A673 (cell line): ENCODE data around the gene RHBDF2. TPM values are rescaled to one million over a fixed set of nuclear protein-coding genes. Genes with fewer than 3 reads are reported as not detected.

Experiments used
- BruUV-seq: library from RNA; stranded (reverse); fragments of 400-500 nt; replicated peaks from 2 replicates; lab custom pipeline; 2021; lab: Mats Ljungman, UMichigan
- CTCF ChIA-PET: fragments of 300-600 bp; sonication (Branson Sonifier 250); formaldehyde crosslinking; loops from one replicate; lab custom pipeline; 2022; ENCODE audit warnings: antibody characterized with exemption; lab: Charles Lee
- POLR2A ChIA-PET: fragments of 300-600 bp; sonication (Branson Sonifier 250); formaldehyde crosslinking; loops from one replicate; lab custom pipeline; 2022; ENCODE audit warnings: antibody characterized with exemption; ENCODE audit not compliant: low non-redundant PET; lab: Charles Lee
- DNase-seq: peaks from one replicate; pipeline ENCODE4 v3.0.0-alpha.2; 2015; ENCODE audit warnings: low spot score
- H3K27ac ChIP-seq: fragments of 200-600 bp; sonication (generic); 2 replicates; pipeline ENCODE4 v1.5.1; 2016; ENCODE audit warnings: mixed run types, low read depth, mild to moderate bottlenecking, mixed read lengths, antibody characterized with exemption, low read length; ENCODE audit not compliant: poor library complexity, severe bottlenecking
- H3K27me3 ChIP-seq: fragments of 200-600 bp; sonication (generic); replicated peaks from 2 replicates; pipeline ENCODE4 v1.6.1; 2017; ENCODE audit warnings: mixed run types, low read depth, mild to moderate bottlenecking, mixed read lengths, antibody characterized with exemption, low read length; ENCODE audit not compliant: insufficient read depth, poor library complexity
- H3K36me3 ChIP-seq: fragments of 200-600 bp; sonication (generic); 2 replicates; pipeline ENCODE4 v1.6.1; 2016; ENCODE audit warnings: mixed run types, mild to moderate bottlenecking, mixed read lengths, antibody characterized with exemption, low read length; ENCODE audit not compliant: insufficient read depth, poor library complexity, severe bottlenecking
- H3K4me1 ChIP-seq: fragments of 200-600 bp; sonication (generic); 2 replicates; pipeline ENCODE4 v1.6.1; 2017; ENCODE audit warnings: mixed run types, mild to moderate bottlenecking, mixed read lengths, antibody characterized with exemption, low read length; ENCODE audit not compliant: insufficient read depth, poor library complexity, severe bottlenecking
- H3K4me3 ChIP-seq: fragments of 200-600 bp; sonication (generic); 2 replicates; pipeline ENCODE4 v1.5.1; 2016; ENCODE audit warnings: low read depth, mixed run types, mild to moderate bottlenecking, mixed read lengths, low read length; ENCODE audit not compliant: poor library complexity, severe bottlenecking
- H3K9me3 ChIP-seq: fragments of 200-600 bp; sonication (generic); 2 replicates; pipeline ENCODE4 v1.6.1; 2016; ENCODE audit warnings: mixed run types, low read depth, mild to moderate bottlenecking, mixed read lengths, antibody characterized with exemption, low read length; ENCODE audit not compliant: poor library complexity, severe bottlenecking
- CTCF ChIP-seq: fragments of 300-800, 200-600 bp; sonication (generic); conservative IDR thresholded peaks from 2 replicates; pipeline ENCODE4 v1.5.1; 2017; ENCODE audit warnings: low read depth, mild to moderate bottlenecking, antibody characterized with exemption, low read length, moderate library complexity, mixed read lengths
- EZH2 ChIP-seq: fragments of 200-600 bp; sonication (generic); IDR thresholded peaks from 2 replicates; pipeline ENCODE4 v1.6.1; 2017; ENCODE audit warnings: borderline replicate concordance, low read depth, mild to moderate bottlenecking, mixed read lengths, antibody characterized with exemption, low read length; ENCODE audit not compliant: poor library complexity, severe bottlenecking
- intact Hi-C: fragments of 100-400 bp; cut with micrococcal nuclease; formaldehyde crosslinking; loops from one replicate; pipeline ENCODE4 v1.10.0; 2022; ENCODE audit not compliant: unreplicated experiment
- total RNA-seq: library from RNA; stranded (reverse); gene quantifications from 2 replicates; pipeline ENCODE4 v1.2.3, GENCODE V29; 2021

RHBDF2 gene
- total RNA-seq, 1 experiment from 2014 or later: 20.4 TPM

- H3K36me3 ChIP-seq: no peaks in the 10 kb centered on the region
- H3K4me1 ChIP-seq: peaks cover 43% of the 10 kb centered on the region
- H3K9me3 ChIP-seq: no peaks in the 10 kb centered on the region
- ChIA-PET CTCF (no interaction called here), POLR2A (interaction anchor here (0.7 kb wide), 1 partner anchor 1547 kb away, joined by 3 read pairs; no protein-coding TSS in a partner anchor)
- no peak overlapping the region for H3K4me3 ChIP-seq
- TF ChIP-seq EZH2 (no peak), CTCF (no peak)
- no TSS peak for BruUV-seq
- no peaks in the 10 kb centered on the region for H3K27me3 ChIP-seq
- intact Hi-C loops: no loop called here
- DNase-seq: no peak
- no peak overlapping the region for H3K27ac ChIP-seq
Measured at GRCh38 chr17:76493505-76494167, 7.6 kb downstream of the RHBDF2 start.

GRCh38 chr17:76492989-76493501 is 8.2 kb downstream of the RHBDF2 start:
- DNase-seq: no peak

More at GRCh38 chr17:76492989-76493501, 8.2 kb downstream of the RHBDF2 start:
- Histone ChIP-seq H3K4me3 (no peak overlapping the region), H3K4me1 (peaks cover 37% of the 10 kb centered on the region), H3K27me3 (no peaks in the 10 kb centered on the region), H3K36me3 (no peaks in the 10 kb centered on the region), H3K27ac (no peak overlapping the region), H3K9me3 (no peaks in the 10 kb centered on the region)
- intact Hi-C loops: no loop called here
- no TSS peak for BruUV-seq
- TF ChIP-seq CTCF (no peak), EZH2 (no peak)
- CTCF ChIA-PET: no interaction called here
- POLR2A ChIA-PET: no interaction called here
